Suprapubic skin (tissue), 4 donors: Measurements from ENCODE around the gene NAA35.

ENCODE experiments used
- EP300 ChIP-seq: sonication (generic); formaldehyde crosslinking; IDR thresholded peaks from one replicate; pipeline ENCODE4 v1.6.1; 2017; ENCODE audit warnings: antibody characterized with exemption
- POLR2A ChIP-seq, 2 donors: fragments of 450-650 bp; IDR thresholded peaks; one replicate each; pipeline ENCODE4 v1.6.1; 2017; ENCODE audit warnings: antibody characterized with exemption in 2 of 2, mild to moderate bottlenecking in 2 of 2, moderate library complexity in 2 of 2
- POLR2AphosphoS5 ChIP-seq, 3 donors: sonication (generic); formaldehyde crosslinking; IDR thresholded peaks; one replicate each; pipeline ENCODE4 v1.6.1; 2017; ENCODE audit warnings: antibody characterized with exemption in 3 of 3
- TF ChIP-seq, protein P1 (sequence below), 2 donors: fragments of 200-600 bp in 1 of 2; fragments of 450-650 bp in 1 of 2; sonication (generic) in 1 of 2; IDR thresholded peaks; one replicate each; pipeline ENCODE4 v1.5.1; 2016 to 2019; ENCODE audit warnings: antibody characterized with exemption in 2 of 2, mild to moderate bottlenecking in 1 of 2, moderate library complexity in 1 of 2

DNA sequence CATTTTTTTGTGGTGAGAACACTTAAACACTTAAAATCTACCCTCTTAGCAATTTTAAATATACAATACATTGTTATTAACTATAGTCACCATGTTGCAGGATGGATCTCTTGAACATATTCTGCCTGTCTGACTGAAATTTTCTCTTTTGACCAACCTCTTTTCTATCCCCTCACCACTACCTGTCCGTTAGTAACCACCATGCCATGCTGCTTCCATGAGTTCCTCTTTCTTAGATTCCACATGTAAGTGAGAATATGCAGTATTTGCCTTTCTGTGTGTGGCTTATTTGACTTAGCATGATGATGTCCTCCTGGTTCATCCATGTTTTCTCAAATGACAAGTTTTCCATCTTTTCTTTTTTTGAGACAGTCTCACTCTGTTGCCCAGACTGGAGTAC, 48.5 kb upstream of the NAA35 start:
- TF ChIP-seq, protein P1, sequence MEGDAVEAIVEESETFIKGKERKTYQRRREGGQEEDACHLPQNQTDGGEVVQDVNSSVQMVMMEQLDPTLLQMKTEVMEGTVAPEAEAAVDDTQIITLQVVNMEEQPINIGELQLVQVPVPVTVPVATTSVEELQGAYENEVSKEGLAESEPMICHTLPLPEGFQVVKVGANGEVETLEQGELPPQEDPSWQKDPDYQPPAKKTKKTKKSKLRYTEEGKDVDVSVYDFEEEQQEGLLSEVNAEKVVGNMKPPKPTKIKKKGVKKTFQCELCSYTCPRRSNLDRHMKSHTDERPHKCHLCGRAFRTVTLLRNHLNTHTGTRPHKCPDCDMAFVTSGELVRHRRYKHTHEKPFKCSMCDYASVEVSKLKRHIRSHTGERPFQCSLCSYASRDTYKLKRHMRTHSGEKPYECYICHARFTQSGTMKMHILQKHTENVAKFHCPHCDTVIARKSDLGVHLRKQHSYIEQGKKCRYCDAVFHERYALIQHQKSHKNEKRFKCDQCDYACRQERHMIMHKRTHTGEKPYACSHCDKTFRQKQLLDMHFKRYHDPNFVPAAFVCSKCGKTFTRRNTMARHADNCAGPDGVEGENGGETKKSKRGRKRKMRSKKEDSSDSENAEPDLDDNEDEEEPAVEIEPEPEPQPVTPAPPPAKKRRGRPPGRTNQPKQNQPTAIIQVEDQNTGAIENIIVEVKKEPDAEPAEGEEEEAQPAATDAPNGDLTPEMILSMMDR (IDR thresholded peaks at IDR 0.05): no peak
- no peak for TF ChIP-seq EP300
- TF ChIP-seq POLR2A (IDR thresholded peaks at IDR 0.05): no peak
- TF ChIP-seq POLR2AphosphoS5 (IDR thresholded peaks at IDR 0.05): no peak
